ENCODE measurements around the gene OR8D4.

Gene OR8D4

DNA sequence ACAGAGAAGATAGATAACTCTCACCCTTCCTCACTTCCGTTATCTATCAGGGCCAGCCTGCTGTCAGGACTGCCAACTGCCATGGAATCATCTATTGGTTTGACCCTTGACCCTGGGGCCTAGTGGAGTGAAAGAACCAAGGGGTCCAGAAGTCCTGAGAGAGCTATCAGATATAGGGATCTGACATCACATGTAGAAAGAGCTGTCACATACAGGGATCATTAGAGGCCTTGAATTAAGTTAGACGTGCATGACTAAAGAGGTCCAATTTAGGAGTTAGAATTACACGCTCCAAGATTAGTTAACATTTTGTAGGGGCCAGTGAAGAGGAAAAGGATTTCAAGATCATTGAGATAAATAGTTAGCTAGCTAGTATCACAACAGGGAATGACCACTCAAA, 16.4 kb upstream of the OR8D4 start, which contains the start of gene TMEM225:
Gene TMEM225, minus strand, starts transcription at position 101 of the 400 bp plus-strand sequence. CDS start 245 bp downstream, outside the sequence.
- H3K79me2 ChIP-seq (ENCODE audit: insufficient read depth, low read length): no peaks in the 10 kb centered on the region
- H3K27ac ChIP-seq (ENCODE audit: low read length): no peak within 1 kb of the TSS
- no peak for TF ChIP-seq EZH2 (IDR thresholded peaks at IDR 0.05; ENCODE audit: borderline replicate concordance, low read depth, low read length, severe bottlenecking)
- TF ChIP-seq, protein P1, sequence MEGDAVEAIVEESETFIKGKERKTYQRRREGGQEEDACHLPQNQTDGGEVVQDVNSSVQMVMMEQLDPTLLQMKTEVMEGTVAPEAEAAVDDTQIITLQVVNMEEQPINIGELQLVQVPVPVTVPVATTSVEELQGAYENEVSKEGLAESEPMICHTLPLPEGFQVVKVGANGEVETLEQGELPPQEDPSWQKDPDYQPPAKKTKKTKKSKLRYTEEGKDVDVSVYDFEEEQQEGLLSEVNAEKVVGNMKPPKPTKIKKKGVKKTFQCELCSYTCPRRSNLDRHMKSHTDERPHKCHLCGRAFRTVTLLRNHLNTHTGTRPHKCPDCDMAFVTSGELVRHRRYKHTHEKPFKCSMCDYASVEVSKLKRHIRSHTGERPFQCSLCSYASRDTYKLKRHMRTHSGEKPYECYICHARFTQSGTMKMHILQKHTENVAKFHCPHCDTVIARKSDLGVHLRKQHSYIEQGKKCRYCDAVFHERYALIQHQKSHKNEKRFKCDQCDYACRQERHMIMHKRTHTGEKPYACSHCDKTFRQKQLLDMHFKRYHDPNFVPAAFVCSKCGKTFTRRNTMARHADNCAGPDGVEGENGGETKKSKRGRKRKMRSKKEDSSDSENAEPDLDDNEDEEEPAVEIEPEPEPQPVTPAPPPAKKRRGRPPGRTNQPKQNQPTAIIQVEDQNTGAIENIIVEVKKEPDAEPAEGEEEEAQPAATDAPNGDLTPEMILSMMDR (IDR thresholded peaks at IDR 0.05; ENCODE audit: borderline replicate concordance, extremely low read depth, low read length, poor library complexity, severe bottlenecking): no peak
- H3K27me3 ChIP-seq (ENCODE audit: insufficient read depth, low read length, poor library complexity): peaks cover 3% of the 10 kb centered on the region
- no peak for DNase-seq
- no peaks in the 10 kb centered on the region for H3K36me3 ChIP-seq (ENCODE audit: insufficient read depth, low read length)
- H2AFZ ChIP-seq (ENCODE audit: low read depth, low read length): no peak within 1 kb of the TSS
- H3K4me2 ChIP-seq (ENCODE audit: insufficient read depth, low read length): no peak within 1 kb of the TSS
- H3K4me3 ChIP-seq (ENCODE audit: low read depth in 1 of 2, low read length in 2 of 2): no peak within 1 kb of the TSS
- H3K4me1 ChIP-seq (ENCODE audit: insufficient read depth, low read length): no peaks in the 10 kb centered on the region
- no peak within 1 kb of the TSS for H3K9ac ChIP-seq (ENCODE audit: low read depth, low read length)
- no peaks in the 10 kb centered on the region for H4K20me1 ChIP-seq (ENCODE audit: insufficient read depth, low read length)
- no peak for ATAC-seq (ENCODE audit: insufficient read depth, low read depth)
- H3K9me3 ChIP-seq (ENCODE audit: insufficient read depth, low read length, severe bottlenecking): no peaks in the 10 kb centered on the region

DNA sequence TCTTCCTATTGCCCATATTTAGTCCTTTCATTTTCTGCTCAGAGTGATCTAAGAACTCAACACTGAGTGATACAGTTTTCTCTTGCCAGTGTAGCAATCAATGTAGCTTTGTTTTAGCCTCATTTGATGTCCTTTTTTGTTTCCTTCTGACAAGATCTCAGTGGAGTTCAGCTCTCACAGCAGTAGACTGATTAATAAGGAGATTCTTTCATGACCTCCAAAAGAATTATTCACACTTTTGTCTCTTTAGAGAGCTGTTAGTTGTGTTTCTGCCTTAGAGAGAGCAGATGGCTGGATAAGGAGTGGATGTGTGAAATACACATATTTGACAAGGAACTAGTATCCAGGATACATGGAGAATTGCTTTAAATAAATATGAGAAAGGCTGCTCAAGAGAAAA, 9.9 kb upstream of the OR8D4 start:
- ATAC-seq (ENCODE audit: insufficient read depth, low read depth): no peak
- no peak for DNase-seq
- H3K27ac ChIP-seq (ENCODE audit: low read length): no peak overlapping the region
- H3K36me3 ChIP-seq (ENCODE audit: insufficient read depth, low read length): no peaks in the 10 kb centered on the region
- H3K4me1 ChIP-seq (ENCODE audit: insufficient read depth, low read length): no peaks in the 10 kb centered on the region
- no peak overlapping the region for H3K4me3 ChIP-seq (ENCODE audit: low read depth in 1 of 2, low read length in 2 of 2)
- no peak overlapping the region for H3K4me2 ChIP-seq (ENCODE audit: insufficient read depth, low read length)
- H3K27me3 ChIP-seq (ENCODE audit: insufficient read depth, low read length, poor library complexity): peaks cover 3% of the 10 kb centered on the region
- H3K9me3 ChIP-seq (ENCODE audit: insufficient read depth, low read length, severe bottlenecking): no peaks in the 10 kb centered on the region
- H3K79me2 ChIP-seq (ENCODE audit: insufficient read depth, low read length): no peaks in the 10 kb centered on the region
- TF ChIP-seq EZH2 (IDR thresholded peaks at IDR 0.05; ENCODE audit: borderline replicate concordance, low read depth, low read length, severe bottlenecking): no peak
- TF ChIP-seq, protein P1 (IDR thresholded peaks at IDR 0.05; ENCODE audit: borderline replicate concordance, extremely low read depth, low read length, poor library complexity, severe bottlenecking): no peak
- no peak overlapping the region for H2AFZ ChIP-seq (ENCODE audit: low read depth, low read length)
- H4K20me1 ChIP-seq (ENCODE audit: insufficient read depth, low read length): no peaks in the 10 kb centered on the region
- H3K9ac ChIP-seq (ENCODE audit: low read depth, low read length): no peak overlapping the region

DNA sequence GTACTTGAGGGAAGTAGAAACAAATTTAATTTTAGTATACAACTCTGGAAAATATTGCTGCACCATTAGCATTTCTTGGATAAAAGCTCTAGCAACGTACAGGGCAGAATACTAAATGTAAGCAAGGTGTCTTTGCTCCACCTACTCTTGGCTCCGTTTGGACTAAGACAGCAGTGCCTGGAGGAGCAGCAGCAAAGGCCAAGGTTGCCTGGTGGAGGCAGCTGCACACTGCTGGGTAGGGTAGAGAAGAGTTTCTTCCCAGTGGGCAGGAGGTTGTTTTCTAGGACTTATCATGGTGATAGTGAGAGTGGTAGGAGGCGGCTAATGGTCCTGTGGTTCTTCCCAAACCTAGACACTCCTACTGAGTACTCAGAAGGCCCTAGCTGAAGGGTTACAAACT, 2.2 kb upstream of the OR8D4 start:
- no peaks in the 10 kb centered on the region for H3K79me2 ChIP-seq (ENCODE audit: insufficient read depth, low read length)
- no peak overlapping the region for H3K4me3 ChIP-seq (ENCODE audit: low read depth in 1 of 2, low read length in 2 of 2)
- H4K20me1 ChIP-seq (ENCODE audit: insufficient read depth, low read length): no peaks in the 10 kb centered on the region
- TF ChIP-seq, protein P1 (IDR thresholded peaks at IDR 0.05; ENCODE audit: borderline replicate concordance, extremely low read depth, low read length, poor library complexity, severe bottlenecking): no peak
- TF ChIP-seq EZH2 (IDR thresholded peaks at IDR 0.05; ENCODE audit: borderline replicate concordance, low read depth, low read length, severe bottlenecking): no peak
- no peak overlapping the region for H2AFZ ChIP-seq (ENCODE audit: low read depth, low read length)
- H3K27ac ChIP-seq (ENCODE audit: low read length): no peak overlapping the region
- DNase-seq (no peak), ATAC-seq (ENCODE audit: insufficient read depth, low read depth) (no peak)
- no peaks in the 10 kb centered on the region for H3K4me1 ChIP-seq (ENCODE audit: insufficient read depth, low read length)
- H3K4me2 ChIP-seq (ENCODE audit: insufficient read depth, low read length): no peak overlapping the region
- no peaks in the 10 kb centered on the region for H3K9me3 ChIP-seq (ENCODE audit: insufficient read depth, low read length, severe bottlenecking)
- no peak overlapping the region for H3K9ac ChIP-seq (ENCODE audit: low read depth, low read length)
- H3K36me3 ChIP-seq (ENCODE audit: insufficient read depth, low read length): no peaks in the 10 kb centered on the region
- peaks cover 3% of the 10 kb centered on the region for H3K27me3 ChIP-seq (ENCODE audit: insufficient read depth, low read length, poor library complexity)

DNA sequence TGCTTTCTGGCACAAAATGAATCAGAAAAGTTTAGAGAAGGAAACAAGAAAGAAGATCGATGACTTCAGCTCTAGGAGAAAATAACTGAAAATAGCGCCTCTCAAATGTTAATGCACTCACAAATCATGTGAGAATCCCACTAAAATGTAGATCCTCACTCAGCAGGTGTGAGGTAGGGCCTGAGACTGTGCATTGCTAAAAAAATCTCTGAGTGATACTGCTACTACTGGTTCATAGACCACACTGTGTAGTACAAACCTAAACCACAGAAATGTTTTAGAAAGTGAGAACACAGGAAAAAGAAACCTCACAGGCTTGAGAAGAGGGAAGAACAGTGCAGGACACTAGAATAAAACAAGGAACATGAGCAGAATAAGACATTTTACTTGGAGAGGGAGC, 2.0 kb downstream of the OR8D4 start:
- no peaks in the 10 kb centered on the region for H3K9me3 ChIP-seq (ENCODE audit: insufficient read depth, low read length, severe bottlenecking)
- no peaks in the 10 kb centered on the region for H3K4me1 ChIP-seq (ENCODE audit: insufficient read depth, low read length)
- H3K4me3 ChIP-seq (ENCODE audit: low read depth in 1 of 2, low read length in 2 of 2): no peak overlapping the region
- H3K27me3 ChIP-seq (ENCODE audit: insufficient read depth, low read length, poor library complexity): peaks cover 2% of the 10 kb centered on the region
- ATAC-seq (ENCODE audit: insufficient read depth, low read depth) (no peak), DNase-seq (no peak)
- no peak overlapping the region for H3K4me2 ChIP-seq (ENCODE audit: insufficient read depth, low read length)
- no peak overlapping the region for H3K9ac ChIP-seq (ENCODE audit: low read depth, low read length)
- H4K20me1 ChIP-seq (ENCODE audit: insufficient read depth, low read length): no peaks in the 10 kb centered on the region
- H3K36me3 ChIP-seq (ENCODE audit: insufficient read depth, low read length): no peaks in the 10 kb centered on the region
- H3K27ac ChIP-seq (ENCODE audit: low read length): no peak overlapping the region
- H2AFZ ChIP-seq (ENCODE audit: low read depth, low read length): no peak overlapping the region
- H3K79me2 ChIP-seq (ENCODE audit: insufficient read depth, low read length): no peaks in the 10 kb centered on the region
- TF ChIP-seq EZH2 (IDR thresholded peaks at IDR 0.05; ENCODE audit: borderline replicate concordance, low read depth, low read length, severe bottlenecking): no peak
- TF ChIP-seq, protein P1 (IDR thresholded peaks at IDR 0.05; ENCODE audit: borderline replicate concordance, extremely low read depth, low read length, poor library complexity, severe bottlenecking): no peak
